ENCODE data around the gene RASA2.

Gene RASA2

GRCh38 chr3:141519587-141519986 lies 32.8 kb downstream of the RASA2 start:
- Histone ChIP-seq H3K27ac (no peak overlapping the region), H3K4me3 (no peak overlapping the region)
- no peak for DNase-seq (ENCODE audit: low spot score)
- no peak for TF ChIP-seq CTCF (IDR thresholded peaks at IDR 0.05)

- no peak for DNase-seq (ENCODE audit: low spot score)
- Histone ChIP-seq H3K4me3 (no peak overlapping the region), H3K27ac (no peak overlapping the region)
- no peak for TF ChIP-seq CTCF (IDR thresholded peaks at IDR 0.05)
These were observed 35.0 kb downstream of the RASA2 start for GRCh38 chr3:141521781-141522180.

GRCh38 chr3:141523615-141524375 lies 37.0 kb downstream of the RASA2 start:
- no peak overlapping the region for H3K27ac ChIP-seq
- H3K4me3 ChIP-seq = no peak overlapping the region
- DNase-seq (ENCODE audit: low spot score) = no peak
- TF ChIP-seq CTCF (IDR thresholded peaks at IDR 0.05) = no peak

- no peak overlapping the region for H3K4me3 ChIP-seq
- DNase-seq (ENCODE audit: low spot score) = no peak
- TF ChIP-seq CTCF (IDR thresholded peaks at IDR 0.05) = no peak
- H3K27ac ChIP-seq = no peak overlapping the region
These were observed 38.2 kb downstream of the RASA2 start for GRCh38 chr3:141524988-141525387.

- TF ChIP-seq CTCF (IDR thresholded peaks at IDR 0.05) = no peak
- Histone ChIP-seq H3K4me3 (no peak overlapping the region), H3K27ac (no peak overlapping the region)
- DNase-seq (ENCODE audit: low spot score) = no peak
These were observed 39.0 kb downstream of the RASA2 start for GRCh38 chr3:141525814-141526213.

- Histone ChIP-seq H3K27ac (no peak overlapping the region), H3K4me3 (no peak overlapping the region)
- DNase-seq (ENCODE audit: low spot score) = no peak
- no peak for TF ChIP-seq CTCF (IDR thresholded peaks at IDR 0.05)
These were observed 39.9 kb downstream of the RASA2 start for GRCh38 chr3:141526709-141527108.

GRCh38 chr3:141528800-141529199 lies 42.0 kb downstream of the RASA2 start:
- DNase-seq (ENCODE audit: low spot score) = no peak
- no peak for TF ChIP-seq CTCF (IDR thresholded peaks at IDR 0.05)
- H3K27ac ChIP-seq = no peak overlapping the region
- no peak overlapping the region for H3K4me3 ChIP-seq

Measured in coronary artery (tissue), 2 donors.